GM23338 (cell line): Measurements from ENCODE around the gene KRTAP10-12. TPM values are rescaled to one million over a fixed set of nuclear protein-coding genes. Genes with fewer than 3 reads are reported as not detected.

Experiments used
- ATAC-seq: fragments of 200-7000 bp; cut with Tn5 transposase; 3 replicates; pipeline ENCODE4 v1.9.1; 2020
- DNase-seq: peaks from one replicate; pipeline ENCODE4 v3.0.0-alpha.2; 2015; ENCODE audit warnings: low spot score
- H2AFZ ChIP-seq: fragments of 200-600 bp; sonication (generic); 2 replicates; pipeline ENCODE4 v1.8.0; 2016; ENCODE audit warnings: antibody characterized with exemption, mild to moderate bottlenecking, moderate library complexity
- H3F3A ChIP-seq: fragments of 200-600 bp; sonication (generic); replicated peaks from 2 replicates; pipeline ENCODE4 v1.8.0; 2017; ENCODE audit warnings: antibody characterized with exemption, mixed run types, low read depth
- H3K27ac ChIP-seq: fragments of 200-600 bp; sonication (generic); 2 replicates; pipeline ENCODE4 v1.6.1; 2016; ENCODE audit warnings: low read depth
- H3K27me3 ChIP-seq: fragments of 200-600 bp; sonication (generic); 2 replicates; pipeline ENCODE4 v1.8.0; 2016; ENCODE audit warnings: mild to moderate bottlenecking, mixed run types, moderate library complexity; ENCODE audit not compliant: insufficient read depth
- H3K36me3 ChIP-seq: fragments of 200-600 bp; sonication (generic); 2 replicates; pipeline ENCODE4 v1.8.0; 2016; ENCODE audit warnings: mild to moderate bottlenecking; ENCODE audit not compliant: insufficient read depth
- H3K4me1 ChIP-seq: fragments of 200-600 bp; sonication (generic); 2 replicates; pipeline ENCODE4 v1.8.0; 2016; ENCODE audit warnings: mild to moderate bottlenecking, moderate library complexity; ENCODE audit not compliant: insufficient read depth
- H3K4me2 ChIP-seq: fragments of 200-600 bp; sonication (generic); 2 replicates; pipeline ENCODE4 v1.7.1; 2017; ENCODE audit warnings: mixed run types
- H3K4me3 ChIP-seq: fragments of 200-600 bp; sonication (generic); 2 replicates; pipeline ENCODE4 v1.6.1; 2016; ENCODE audit warnings: mixed run types
- H3K79me2 ChIP-seq: fragments of 200-600 bp; sonication (generic); replicated peaks from 2 replicates; pipeline ENCODE4 v1.8.0; 2017; ENCODE audit warnings: mild to moderate bottlenecking; ENCODE audit not compliant: insufficient read depth
- H3K9me2 ChIP-seq: fragments of 200-600 bp; sonication (generic); 2 replicates; pipeline ENCODE4 v1.8.0; 2017; ENCODE audit not compliant: insufficient read depth
- H4K20me1 ChIP-seq: fragments of 200-600 bp; sonication (generic); replicated peaks from 2 replicates; pipeline ENCODE4 v1.8.0; 2017; ENCODE audit warnings: mild to moderate bottlenecking; ENCODE audit not compliant: insufficient read depth
- H3K27ac Mint-ChIP-seq: 2 replicates; pipeline ENCODE4 v1.8.0; 2020; ENCODE audit warnings: inconsistent platforms, mild to moderate bottlenecking, moderate library complexity, mixed read lengths
- H3K27me3 Mint-ChIP-seq: 3 replicates; pipeline ENCODE4 v1.8.0; 2022; ENCODE audit warnings: low read depth, mild to moderate bottlenecking, moderate library complexity, mixed read lengths, inconsistent platforms; ENCODE audit not compliant: insufficient read depth, poor library complexity
- H3K36me3 Mint-ChIP-seq: 3 replicates; pipeline ENCODE4 v1.8.0; 2021; ENCODE audit warnings: low read depth, mild to moderate bottlenecking, inconsistent platforms, moderate library complexity, mixed read lengths
- H3K4me1 Mint-ChIP-seq: 3 replicates; pipeline ENCODE4 v1.8.0; 2020; ENCODE audit warnings: mild to moderate bottlenecking, inconsistent platforms, mixed read lengths
- H3K4me3 Mint-ChIP-seq: 3 replicates; pipeline ENCODE4 v1.8.0; 2021; ENCODE audit warnings: moderate library complexity, mild to moderate bottlenecking, inconsistent platforms, mixed read lengths
- H3K9me3 Mint-ChIP-seq: 3 replicates; pipeline ENCODE4 v1.8.0; 2020; ENCODE audit warnings: moderate library complexity, mild to moderate bottlenecking, inconsistent platforms, mixed read lengths
- EZH2 ChIP-seq: fragments of 200-600 bp; sonication (generic); IDR thresholded peaks from one replicate; pipeline ENCODE4 v1.8.0; 2017; ENCODE audit warnings: antibody characterized with exemption, mild to moderate bottlenecking, low read depth; ENCODE audit not compliant: unreplicated experiment
- EZH2phosphoT487 ChIP-seq: fragments of 200-600 bp; sonication (generic); IDR thresholded peaks from one replicate; pipeline ENCODE4 v1.8.1; 2018; ENCODE audit warnings: antibody characterized with exemption; ENCODE audit not compliant: unreplicated experiment
- JUNB ChIP-seq: IDR thresholded peaks from one replicate; pipeline ENCODE4 v1.6.1; 2016; ENCODE audit warnings: antibody characterized with exemption; ENCODE audit not compliant: unreplicated experiment
- NANOG ChIP-seq: IDR thresholded peaks from 2 replicates; pipeline ENCODE4 v1.6.1; 2016; ENCODE audit warnings: antibody characterized with exemption, borderline replicate concordance
- POLR2AphosphoS5 ChIP-seq: IDR thresholded peaks from 2 replicates; pipeline ENCODE4 v1.6.1; 2016; ENCODE audit warnings: antibody characterized with exemption, low read depth
- STAT1 ChIP-seq: IDR thresholded peaks from one replicate; pipeline ENCODE4 v1.6.1; 2016; ENCODE audit warnings: antibody characterized with exemption; ENCODE audit not compliant: unreplicated experiment
- polyA plus RNA-seq: library from polyadenylated mRNA; unstranded; fragments of >200 nt; fragmentation: Nextera tagmentation; extraction: Ambion mirVana; gene quantifications from 2 replicates; pipeline ENCODE4 v1.2.1, GENCODE V29; 2016
- total RNA-seq: library from RNA; depleted of rRNA; stranded (reverse); fragments of >200 nt; shearing (Covaris generic); gene quantifications from 2 replicates; pipeline ENCODE4 v1.2.3, GENCODE V29; 2014
- TF ChIP-seq, protein P1 (sequence below): IDR thresholded peaks from 2 replicates; pipeline ENCODE4 v1.6.1; 2016; ENCODE audit warnings: antibody characterized with exemption

Gene KRTAP10-12
- total and polyA plus RNA-seq, 2 experiments from 2014 or later = not detected

DNA sequence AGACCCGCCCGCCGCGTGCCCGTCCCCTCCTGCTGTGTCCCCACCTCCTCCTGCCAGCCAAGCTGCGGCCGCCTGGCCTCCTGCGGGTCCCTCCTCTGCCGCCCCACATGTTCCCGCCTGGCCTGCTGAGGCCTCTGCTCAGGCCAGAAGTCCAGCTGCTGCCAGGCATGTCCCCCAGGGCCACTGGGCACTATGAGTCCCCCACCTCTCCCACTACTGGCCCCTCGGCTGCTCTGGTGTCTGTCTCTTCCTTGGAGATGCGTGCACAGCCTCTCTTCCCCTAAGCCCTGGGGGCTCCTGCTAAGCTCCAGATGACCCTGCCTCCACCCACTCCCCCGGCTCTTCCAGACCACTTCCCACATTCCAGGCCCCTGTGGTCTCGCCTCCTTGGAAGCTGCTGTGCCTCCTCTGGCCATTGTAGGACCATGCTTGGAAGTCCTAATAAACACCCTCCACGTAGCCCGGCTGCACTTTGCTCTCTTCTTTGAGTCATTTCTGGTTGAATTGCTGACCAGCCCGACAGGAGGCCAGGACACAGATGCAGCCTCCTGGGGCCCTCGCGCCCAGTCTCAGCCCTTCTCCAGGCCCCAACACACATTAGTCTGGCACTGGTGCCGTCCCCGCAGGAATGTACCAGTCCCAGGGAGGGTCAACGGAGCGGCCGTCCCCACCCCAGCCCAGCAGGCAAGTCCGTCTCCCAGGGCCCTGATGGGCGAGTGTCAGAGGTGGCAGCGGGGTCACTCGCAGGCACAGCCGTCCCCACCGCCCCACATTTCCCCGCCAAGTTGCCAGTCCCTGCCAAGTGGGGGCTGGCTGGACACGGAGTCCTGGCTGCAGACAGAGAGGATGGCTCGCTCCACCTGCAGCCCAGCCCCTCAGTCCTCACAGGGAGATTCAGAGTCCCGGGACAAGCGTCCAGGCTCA is 1.1 kb downstream of the KRTAP10-12 start:
- H3K27me3 Mint-ChIP-seq = peaks cover 19% of the 10 kb centered on the region
- Histone ChIP-seq H3K27ac (no peak overlapping the region), H3K9me2 (no peaks in the 10 kb centered on the region), H3F3A (no peaks in the 10 kb centered on the region), H3K4me3 (no peak overlapping the region), H3K4me1 (peaks cover 26% of the 10 kb centered on the region), H4K20me1 (no peaks in the 10 kb centered on the region), H3K27me3 (no peaks in the 10 kb centered on the region), H3K36me3 (no peaks in the 10 kb centered on the region; the same call in 1 of the 2 replicates), H3K4me2 (peak overlapping the region; percentile 51; the same call in 1 of the 2 replicates), H3K79me2 (no peaks in the 10 kb centered on the region), H2AFZ (0 out of 2 replicates have a peak overlapping the region, but pooled peaks have one; percentile 69)
- ATAC-seq (peak; percentile 58), DNase-seq (peak; percentile 61)
- TF ChIP-seq STAT1 (no peak), EZH2phosphoT487 (no peak)
- H3K4me3 Mint-ChIP-seq = no peak overlapping the region; the same call in 2 of the 3 replicates
- 0 out of 2 replicates have a peak overlapping the region, but pooled peaks have one; percentile 60 for H3K27ac Mint-ChIP-seq
- peaks cover 62% of the 10 kb centered on the region for H3K4me1 Mint-ChIP-seq
- H3K36me3 Mint-ChIP-seq = 0 out of 3 replicates have a peak, but pooled peaks cover 10% of the 10 kb centered on the region
- peaks cover 8% of the 10 kb centered on the region; the same call in 2 of the 3 replicates for H3K9me3 Mint-ChIP-seq

DNA sequence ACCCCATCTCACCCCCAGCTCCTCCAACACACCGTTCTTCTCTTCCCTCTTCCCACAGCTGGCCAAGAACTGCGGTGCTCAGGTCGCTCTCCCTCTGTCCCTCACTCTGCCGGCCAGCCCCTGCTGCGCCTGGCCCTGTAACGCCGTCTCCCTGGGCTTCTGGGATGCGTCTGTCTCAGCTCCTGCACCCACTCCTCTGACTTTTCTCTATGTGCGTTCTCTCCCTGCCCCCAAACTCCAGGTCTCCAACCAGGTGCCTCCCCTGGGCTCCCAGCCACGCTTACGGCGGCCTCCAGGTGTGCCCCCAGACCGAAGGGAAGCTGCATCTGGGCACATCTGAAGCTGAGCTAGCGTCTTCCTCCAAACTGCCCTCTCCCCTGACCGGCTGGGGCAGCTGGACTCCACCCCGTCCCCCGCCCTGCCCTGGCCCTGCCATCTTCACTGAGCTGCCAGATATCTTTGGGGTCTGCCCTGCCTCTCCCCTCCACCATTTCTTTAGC is 2.6 kb downstream of the KRTAP10-12 start:
- H3K27me3 Mint-ChIP-seq = peaks cover 25% of the 10 kb centered on the region
- peaks cover 2% of the 10 kb centered on the region; the same call in 1 of the 3 replicates for H3K9me3 Mint-ChIP-seq
- no peaks in the 10 kb centered on the region for H3K9me2 ChIP-seq
- H3K27ac Mint-ChIP-seq = 0 out of 2 replicates have a peak overlapping the region, but pooled peaks have one; percentile 23
- H3K79me2 ChIP-seq = no peaks in the 10 kb centered on the region
- DNase-seq = no peak
- peaks cover 76% of the 10 kb centered on the region for H3K4me1 Mint-ChIP-seq
- no peak overlapping the region for H3K4me2 ChIP-seq
- no peak overlapping the region for H3K27ac ChIP-seq
- no peaks in the 10 kb centered on the region for H4K20me1 ChIP-seq
- ATAC-seq = no peak; the same call in 2 of the 3 replicates
- no peak for TF ChIP-seq STAT1
- no peak for TF ChIP-seq EZH2phosphoT487
- no peak for TF ChIP-seq JUNB
- no peak for TF ChIP-seq POLR2AphosphoS5
- no peak for TF ChIP-seq NANOG
- no peak for TF ChIP-seq EZH2
- TF ChIP-seq, protein P1, sequence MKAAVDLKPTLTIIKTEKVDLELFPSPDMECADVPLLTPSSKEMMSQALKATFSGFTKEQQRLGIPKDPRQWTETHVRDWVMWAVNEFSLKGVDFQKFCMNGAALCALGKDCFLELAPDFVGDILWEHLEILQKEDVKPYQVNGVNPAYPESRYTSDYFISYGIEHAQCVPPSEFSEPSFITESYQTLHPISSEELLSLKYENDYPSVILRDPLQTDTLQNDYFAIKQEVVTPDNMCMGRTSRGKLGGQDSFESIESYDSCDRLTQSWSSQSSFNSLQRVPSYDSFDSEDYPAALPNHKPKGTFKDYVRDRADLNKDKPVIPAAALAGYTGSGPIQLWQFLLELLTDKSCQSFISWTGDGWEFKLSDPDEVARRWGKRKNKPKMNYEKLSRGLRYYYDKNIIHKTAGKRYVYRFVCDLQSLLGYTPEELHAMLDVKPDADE = no peak
- H3K36me3 ChIP-seq = no peaks in the 10 kb centered on the region
- H3K36me3 Mint-ChIP-seq = no peaks in the 10 kb centered on the region
- no peak overlapping the region; the same call in 2 of the 3 replicates for H3K4me3 Mint-ChIP-seq
- peaks cover 5% of the 10 kb centered on the region; the same call in 1 of the 2 replicates for H3K27me3 ChIP-seq
- no peak overlapping the region for H3K4me3 ChIP-seq
- peaks cover 40% of the 10 kb centered on the region for H3K4me1 ChIP-seq
- peak overlapping the region; percentile 43; the same call in 1 of the 2 replicates for H2AFZ ChIP-seq
- H3F3A ChIP-seq = no peaks in the 10 kb centered on the region
